Measurements from ENCODE around the gene KNOP1. TPM values are rescaled to one million over a fixed set of nuclear protein-coding genes. Genes with fewer than 3 reads are reported as not detected.

KNOP1 gene
- total and polyA plus RNA-seq, 2 of the 4 experiments (the other 2 are of a cell fraction) = 7.0 to 8.4 TPM

- intact Hi-C loops (cut with micrococcal nuclease) = loop anchor here (10.0 kb wide), 1 partner anchor 108 kb away; no protein-coding TSS in a partner anchor
- no TSS peak for BruUV-seq (replicated peaks)
Measured at GRCh38 chr16:19712418-19713058, 5.5 kb downstream of the KNOP1 start.

More at GRCh38 chr16:19712418-19713058, 5.5 kb downstream of the KNOP1 start:
- no peak overlapping the region for H3K9ac ChIP-seq (ENCODE audit: low read depth, low read length)
- H3K9me1 ChIP-seq (ENCODE audit: insufficient read depth, low read length) = peaks cover 9% of the 10 kb centered on the region
- POLR2A ChIA-PET (ENCODE audit: unreplicated experiment) = no interaction called here
- peak overlapping the region; percentile 48 for H2AFZ ChIP-seq (replicated peaks; ENCODE audit: low read length, poor library complexity)
- no peak overlapping the region for H3K4ac ChIP-seq (ENCODE audit: low read depth, low read length)
- no peak overlapping the region for H2BK15ac ChIP-seq (ENCODE audit: low read depth, low read length)
- H2BK20ac ChIP-seq (ENCODE audit: low read depth, low read length) = no peak overlapping the region
- dilution Hi-C loops (cut with HindIII; ENCODE audit: low sequenced_read_pairs, unreplicated experiment) (no loop called here), in situ Hi-C loops (cut with MboI; ENCODE audit: low sequenced_read_pairs) (loop anchor here (25.0 kb wide), 1 partner anchor 600 kb away; the partner anchor contains the start of gene ITPRIPL2)
- H2AK5ac ChIP-seq (ENCODE audit: low read depth, low read length) = no peak overlapping the region
- 100% methylated on average over 1 of the region's 11 CpGs; no CpG with 5 or more reads in 1 of the 2 experiments for WGBS, 2 experiments (ENCODE audit: extremely low coverage in 2 of 2, insufficient read length in 1 of 2)
- no peak overlapping the region for H3K4me2 ChIP-seq (ENCODE audit: low read depth, low read length)
- no peak overlapping the region for H3K4me3 ChIP-seq (ENCODE audit: insufficient read depth, low read depth, low read length)
- no peaks in the 10 kb centered on the region for H3K27me3 ChIP-seq (ENCODE audit: control insufficient read depth, insufficient read depth, low read length)
- no peak overlapping the region for H4K5ac ChIP-seq (ENCODE audit: low read depth, low read length)
- TF ChIP-seq NFE2L2 (IDR thresholded peaks at IDR 0.05; ENCODE audit: low read depth, low read length) = no peak
- no peak for TF ChIP-seq RCOR1 (IDR thresholded peaks at IDR 0.05; ENCODE audit: insufficient replicate concordance, low read length)
- TF ChIP-seq ELK1 (IDR thresholded peaks at IDR 0.05; ENCODE audit: borderline replicate concordance, low read depth, low read length) = no peak
- TF ChIP-seq MAFK (IDR thresholded peaks at IDR 0.05; ENCODE audit: low read depth, low read length) = no peak
- no peak for TF ChIP-seq CHD1 (IDR thresholded peaks at IDR 0.05; ENCODE audit: low read depth, low read length)
- TF ChIP-seq MXI1 (IDR thresholded peaks at IDR 0.05; ENCODE audit: borderline replicate concordance, low read depth, low read length) = no peak
- no peak for TF ChIP-seq CTCF (conservative IDR thresholded peaks at IDR 0.05; ENCODE audit: low read depth, low read length)
- no peak for TF ChIP-seq RAD21 (IDR thresholded peaks at IDR 0.05; ENCODE audit: low read length)
- no peak for TF ChIP-seq BHLHE40 (IDR thresholded peaks at IDR 0.05; ENCODE audit: low read depth, low read length)
- H3K79me1 ChIP-seq (ENCODE audit: low read depth in 1 of 2, low read length in 2 of 2) = peaks cover 46 to 83% of the 10 kb centered on the region in 2 experiments
- peaks cover 4% of the 10 kb centered on the region; the same call in 1 of the 2 replicates for H3K4me1 ChIP-seq (ENCODE audit: control insufficient read depth, insufficient read depth, low read length)
- H3K9me3 ChIP-seq (ENCODE audit: control insufficient read depth, insufficient read depth, low read length) = no peaks in the 10 kb centered on the region
- no peak overlapping the region for H2BK5ac ChIP-seq (ENCODE audit: low read depth, low read length, poor library complexity, severe bottlenecking)
- no peak overlapping the region for H4K8ac ChIP-seq (ENCODE audit: low read depth in 2 of 2, low read length in 2 of 2)
- H4K20me1 ChIP-seq (ENCODE audit: insufficient read depth, low read length) = peaks cover 9% of the 10 kb centered on the region
- H2AK9ac ChIP-seq (replicated peaks; ENCODE audit: low read depth, low read length, poor library complexity) = no peak overlapping the region
- ATAC-seq (ENCODE audit: low read depth) (no peak), DNase-seq (no peak)
- no peak overlapping the region for H3K18ac ChIP-seq (ENCODE audit: low read depth, low read length)
- CTCF ChIA-PET = no interaction called here
- no peak overlapping the region for H3K14ac ChIP-seq (replicated peaks; ENCODE audit: low read depth, low read length)
- H3K27ac ChIP-seq (ENCODE audit: insufficient read depth, low read length) = no peak overlapping the region
- H3K56ac ChIP-seq (ENCODE audit: extremely low read depth, insufficient read depth, low read length) = no peak overlapping the region
- no peak overlapping the region for H2BK120ac ChIP-seq (ENCODE audit: low read depth, low read length)
- no peak overlapping the region for H4K91ac ChIP-seq (ENCODE audit: insufficient read depth, low read depth, low read length)
- H3K36me3 ChIP-seq (ENCODE audit: control insufficient read depth, insufficient read depth, low read length) = peaks cover 41% of the 10 kb centered on the region
- H3K23ac ChIP-seq (ENCODE audit: low read depth, low read length) = no peak overlapping the region
